KG1 (cell line): ENCODE data around the gene SLC29A1.
"Not testable (repeated sequence)": the region's sequence is repeated elsewhere in the genome, so short reads cannot be mapped to it uniquely, and the experiment has no call there.

Experiments used
- DNase-seq: peaks from one replicate; lab custom pipeline; 2025; lab: John Stamatoyannopoulos, UW

The SLC29A1 gene

GRCh38 chr6:44194326-44194725, 29.1 kb upstream of the SLC29A1 start:
- DNase-seq = no peak

- DNase-seq = not testable (repeated sequence)
Measured at GRCh38 chr6:44196351-44196750, 27.0 kb upstream of the SLC29A1 start.

GRCh38 chr6:44198684-44199083, 24.7 kb upstream of the SLC29A1 start:
- no peak for DNase-seq

GRCh38 chr6:44199883-44200282, 23.5 kb upstream of the SLC29A1 start:
- DNase-seq = no peak

- DNase-seq = no peak
Measured at GRCh38 chr6:44201200-44201599, 22.2 kb upstream of the SLC29A1 start.

GRCh38 chr6:44201638-44202303, 21.6 kb upstream of the SLC29A1 start:
- DNase-seq = no peak

GRCh38 chr6:44202332-44202971, 20.9 kb upstream of the SLC29A1 start:
- DNase-seq = no peak

GRCh38 chr6:44202972-44203750, 20.2 kb upstream of the SLC29A1 start:
- no peak for DNase-seq

GRCh38 chr6:44203955-44204354, 19.4 kb upstream of the SLC29A1 start:
- DNase-seq = no peak

GRCh38 chr6:44207966-44208365, 15.4 kb upstream of the SLC29A1 start:
- no peak for DNase-seq

- no peak for DNase-seq
Measured at GRCh38 chr6:44211284-44211683, 12.1 kb upstream of the SLC29A1 start.

GRCh38 chr6:44214307-44214706, 9.1 kb upstream of the SLC29A1 start:
- DNase-seq = no peak

- DNase-seq = no peak
Measured at GRCh38 chr6:44216677-44217331, 6.6 kb upstream of the SLC29A1 start, which contains the start of gene MYMX. Gene MYMX, plus strand, starts transcription at chr6:44216926. Its CDS starts 546 bp downstream, at chr6:44217472.

GRCh38 chr6:44217332-44218143, 5.9 kb upstream of the SLC29A1 start:
- no peak for DNase-seq

- DNase-seq = no peak
Measured at GRCh38 chr6:44219053-44219814, 4.2 kb upstream of the SLC29A1 start.

GRCh38 chr6:44219815-44220784, 3.3 kb upstream of the SLC29A1 start:
- no peak for DNase-seq

- DNase-seq = no peak
Measured at GRCh38 chr6:44220913-44221290, 2.5 kb upstream of the SLC29A1 start.

GRCh38 chr6:44221291-44221960, 2.0 kb upstream of the SLC29A1 start:
- DNase-seq = peak; percentile 41

- no peak for DNase-seq
Measured at GRCh38 chr6:44221961-44222335, 1.4 kb upstream of the SLC29A1 start.
